CD8-positive, alpha-beta memory T cell (primary cell): ENCODE data around the gene FAM118A. TPM values are rescaled to one million over a fixed set of nuclear protein-coding genes. Genes with fewer than 3 reads are reported as not detected.
"Not testable (repeated sequence)": the region's sequence is repeated elsewhere in the genome, so short reads cannot be mapped to it uniquely, and the experiment has no call there.

ENCODE experiments used
- CTCF ChIA-PET: fragments of 350-600 bp; sonication (Branson Sonifier 250); formaldehyde crosslinking; loops from one replicate; lab custom pipeline; 2021; ENCODE audit warnings: antibody characterized with exemption; lab: Charles Lee
- POLR2A ChIA-PET: fragments of 350-600 bp; sonication (Branson Sonifier 250); formaldehyde crosslinking; loops from one replicate; lab custom pipeline; 2021; ENCODE audit warnings: antibody characterized with exemption; lab: Charles Lee
- DNase-seq, 5 donors: peaks; one replicate each; pipeline versions ENCODE4 v3.0.0 to v3.0.0-alpha.2; 2020 to 2022; ENCODE audit warnings: mixed read lengths in 1 of 5
- H3K27ac ChIP-seq: one replicate; pipeline ENCODE4 v1.7.0; 2013; ENCODE audit warnings: low read depth, mild to moderate bottlenecking, low read length, moderate library complexity
- H3K27me3 ChIP-seq: 2 replicates; pipeline ENCODE4 v1.7.0; 2013; ENCODE audit warnings: low read length, mild to moderate bottlenecking; ENCODE audit not compliant: insufficient read depth, poor library complexity, severe bottlenecking
- H3K36me3 ChIP-seq: 2 replicates; pipeline ENCODE4 v1.7.0; 2013; ENCODE audit warnings: mild to moderate bottlenecking, low read length, moderate library complexity; ENCODE audit not compliant: insufficient read depth
- H3K4me1 ChIP-seq: 2 replicates; pipeline ENCODE4 v1.7.0; 2013; ENCODE audit warnings: mild to moderate bottlenecking, low read length, moderate library complexity; ENCODE audit not compliant: insufficient read depth
- H3K4me3 ChIP-seq: 2 replicates; pipeline ENCODE4 v1.7.0; 2013; ENCODE audit warnings: mild to moderate bottlenecking, low read length
- H3K9me3 ChIP-seq: 2 replicates; pipeline ENCODE4 v1.7.0; 2013; ENCODE audit warnings: mild to moderate bottlenecking, low read length
- H3K27ac Mint-ChIP-seq, 8 donors: one replicate each; pipeline ENCODE4 v1.8.0; 2020 to 2021; ENCODE audit warnings: mixed read lengths in 8 of 8, mild to moderate bottlenecking in 6 of 8, inconsistent platforms in 3 of 8, moderate library complexity in 3 of 8
- H3K27me3 Mint-ChIP-seq, 2 donors: one replicate each; pipeline ENCODE4 v1.8.0; 2020 to 2021; ENCODE audit warnings: mixed read lengths in 2 of 2, mild to moderate bottlenecking in 1 of 2, moderate library complexity in 1 of 2
- H3K36me3 Mint-ChIP-seq, 3 donors: one replicate each; pipeline ENCODE4 v1.8.0; 2020 to 2021; ENCODE audit warnings: mixed read lengths in 3 of 3, inconsistent platforms in 1 of 3, mild to moderate bottlenecking in 1 of 3
- H3K4me1 Mint-ChIP-seq, 3 donors: one replicate each; pipeline ENCODE4 v1.8.0; 2020 to 2021; ENCODE audit warnings: mixed read lengths in 3 of 3, inconsistent platforms in 1 of 3, mild to moderate bottlenecking in 1 of 3
- H3K4me3 Mint-ChIP-seq, 7 donors: one replicate each; pipeline ENCODE4 v1.8.0; 2020 to 2021; ENCODE audit warnings: mixed read lengths in 7 of 7, mild to moderate bottlenecking in 6 of 7, moderate library complexity in 4 of 7, inconsistent platforms in 2 of 7
- H3K9me3 Mint-ChIP-seq, 5 donors: one replicate each; pipeline ENCODE4 v1.8.0; 2020 to 2022; ENCODE audit warnings: mixed read lengths in 5 of 5, mild to moderate bottlenecking in 3 of 5, moderate library complexity in 2 of 5, inconsistent platforms in 1 of 5
- polyA plus RNA-seq: library from polyadenylated mRNA; unstranded; fragments of 300-500 nt; fragmentation: Illumina TruSeq; gene quantifications from one replicate; pipeline ENCODE4 v1.2.3, GENCODE V29; 2021
- total RNA-seq, 2 experiments: library from RNA; stranded (reverse); gene quantifications; one replicate each; pipeline ENCODE4 v1.2.3, GENCODE V29; 2021

The FAM118A gene
- total and polyA plus RNA-seq, 3 experiments from 2014 or later: 27.8 to 28.4 (median 28.1) TPM

GRCh38 chr22:45321827-45322226 is 12.1 kb downstream of the FAM118A start:
- ChIA-PET POLR2A (no interaction called here), CTCF (no interaction called here)
- Mint-ChIP-seq H3K9me3 (no peaks in the 10 kb centered on the region), H3K27me3 (peaks cover 0 to 3% of the 10 kb centered on the region in 2 donors), H3K4me1 (peaks cover 38 to 78% (median 65%) of the 10 kb centered on the region in 3 donors), H3K27ac (peak overlapping the region; percentile 54 to 99 (median 76)), H3K4me3 (no peak overlapping the region), H3K36me3 (peaks cover 8 to 63% (median 14%) of the 10 kb centered on the region in 3 donors)
- H3K27ac ChIP-seq: no peak overlapping the region
- DNase-seq: no peak
- peaks cover 25% of the 10 kb centered on the region for H3K36me3 ChIP-seq
- H3K4me1 ChIP-seq: peaks cover 45% of the 10 kb centered on the region
- no peak overlapping the region for H3K4me3 ChIP-seq
- no peaks in the 10 kb centered on the region for H3K9me3 ChIP-seq
- no peaks in the 10 kb centered on the region for H3K27me3 ChIP-seq

DNA sequence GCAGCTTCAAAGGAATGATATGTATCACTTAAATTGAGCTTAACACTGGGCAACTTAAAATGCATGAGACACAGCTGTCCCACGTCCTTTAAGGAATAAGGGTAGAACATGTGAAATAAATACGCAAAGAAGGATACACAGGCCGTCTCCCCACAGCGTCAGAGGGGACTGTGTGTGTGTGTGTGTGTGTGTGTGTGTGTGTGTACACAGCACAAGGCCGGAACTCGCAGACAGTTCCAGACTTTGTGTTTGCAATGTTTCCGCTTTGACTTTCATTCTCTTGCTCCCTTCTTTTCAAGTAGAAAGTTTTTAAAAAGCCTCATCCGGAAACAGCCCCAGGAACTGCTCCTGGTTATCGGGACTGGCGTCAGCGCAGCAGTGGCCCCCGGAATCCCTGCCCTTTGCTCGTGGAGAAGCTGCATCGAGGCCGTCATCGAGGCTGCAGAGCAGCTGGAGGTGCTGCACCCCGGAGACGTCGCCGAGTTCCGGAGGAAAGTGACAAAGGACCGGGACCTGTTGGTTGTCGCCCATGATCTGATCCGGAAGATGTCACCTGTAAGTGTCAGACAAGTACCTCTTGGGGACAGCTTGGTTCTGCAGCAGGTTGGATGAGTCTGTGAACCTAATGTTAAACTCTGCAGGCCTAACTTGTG is 13.3 kb downstream of the FAM118A start:
- Mint-ChIP-seq H3K4me3 (peak overlapping the region in 2 of 7 donors; percentile 34 to 36), H3K36me3 (peaks cover 8 to 71% (median 16%) of the 10 kb centered on the region in 3 donors), H3K27me3 (peaks cover 0 to 3% of the 10 kb centered on the region in 2 donors), H3K9me3 (no peaks in the 10 kb centered on the region), H3K4me1 (peaks cover 34 to 66% (median 53%) of the 10 kb centered on the region in 3 donors), H3K27ac (peak overlapping the region in 7 of 8 donors; percentile 32 to 73 (median 46))
- DNase-seq: no peak
- no peak overlapping the region for H3K27ac ChIP-seq
- no peak overlapping the region for H3K4me3 ChIP-seq
- POLR2A ChIA-PET: no interaction called here
- H3K4me1 ChIP-seq: peaks cover 34% of the 10 kb centered on the region
- H3K36me3 ChIP-seq: peaks cover 25% of the 10 kb centered on the region
- no peaks in the 10 kb centered on the region for H3K9me3 ChIP-seq
- H3K27me3 ChIP-seq: no peaks in the 10 kb centered on the region
- CTCF ChIA-PET: interaction anchor here (1.1 kb wide), 1 partner anchor 48 kb away, joined by 3 read pairs; no protein-coding TSS in a partner anchor

- no peak overlapping the region for H3K27ac ChIP-seq
- H3K4me1 ChIP-seq: peaks cover 32% of the 10 kb centered on the region
- Mint-ChIP-seq H3K4me1 (peaks cover 27 to 59% (median 46%) of the 10 kb centered on the region in 3 donors), H3K9me3 (no peaks in the 10 kb centered on the region), H3K36me3 (peaks cover 8 to 74% (median 16%) of the 10 kb centered on the region in 3 donors), H3K27ac (peak overlapping the region in 5 of 8 donors; percentile 19 to 73 (median 66)), H3K27me3 (peaks cover 0 to 3% of the 10 kb centered on the region in 2 donors), H3K4me3 (peak overlapping the region in 1 of 7 donors; percentile 34)
- POLR2A ChIA-PET: no interaction called here
- H3K9me3 ChIP-seq: no peaks in the 10 kb centered on the region
- H3K36me3 ChIP-seq: peaks cover 25% of the 10 kb centered on the region
- CTCF ChIA-PET: interaction anchor here (1.1 kb wide), 1 partner anchor 47 kb away, joined by 3 read pairs; no protein-coding TSS in a partner anchor
- H3K4me3 ChIP-seq: no peak overlapping the region
- no peaks in the 10 kb centered on the region for H3K27me3 ChIP-seq
- no peak for DNase-seq
Observed at GRCh38 chr22:45323695-45324094, 14.0 kb downstream of the FAM118A start.

DNA sequence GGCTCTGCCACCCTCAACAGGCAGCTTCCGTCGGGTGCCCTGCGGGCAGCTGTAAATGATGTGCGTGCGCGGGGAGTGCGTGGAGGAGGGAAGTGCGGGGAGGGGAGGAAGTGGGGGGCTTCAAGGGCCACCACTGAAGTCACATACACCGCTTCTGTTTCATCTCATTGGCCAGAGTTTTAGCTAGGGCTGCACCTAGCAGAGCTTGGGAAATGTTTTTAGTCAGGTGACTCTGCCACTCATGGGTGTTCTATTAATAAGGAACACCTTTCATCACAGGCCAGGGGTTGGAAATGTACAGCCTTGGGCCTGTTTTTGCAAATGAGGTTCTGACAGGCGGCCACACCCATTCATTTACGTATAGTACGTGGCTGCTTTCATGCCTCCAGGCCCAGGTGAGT is 14.6 kb downstream of the FAM118A start:
- Mint-ChIP-seq H3K27ac (peak overlapping the region in 5 of 8 donors; percentile 14 to 71 (median 26)), H3K36me3 (peaks cover 8 to 77% (median 17%) of the 10 kb centered on the region in 3 donors), H3K4me1 (peaks cover 21 to 53% (median 40%) of the 10 kb centered on the region in 3 donors), H3K9me3 (no peaks in the 10 kb centered on the region), H3K27me3 (peaks cover 0 to 3% of the 10 kb centered on the region in 2 donors), H3K4me3 (peak overlapping the region in 1 of 7 donors; percentile 16)
- Histone ChIP-seq H3K27ac (no peak overlapping the region), H3K9me3 (no peaks in the 10 kb centered on the region), H3K27me3 (no peaks in the 10 kb centered on the region), H3K4me1 (peaks cover 26% of the 10 kb centered on the region), H3K4me3 (no peak overlapping the region), H3K36me3 (peaks cover 25% of the 10 kb centered on the region)
- ChIA-PET CTCF (interaction anchor here (1.1 kb wide), 1 partner anchor 47 kb away, joined by 3 read pairs; no protein-coding TSS in a partner anchor), POLR2A (no interaction called here)
- no peak for DNase-seq

GRCh38 chr22:45328261-45328660 is 18.5 kb downstream of the FAM118A start:
- H3K9me3 ChIP-seq, H3K27me3 Mint-ChIP-seq, H3K27me3 ChIP-seq, DNase-seq, H3K4me3 Mint-ChIP-seq, POLR2A ChIA-PET, H3K27ac ChIP-seq, H3K4me3 ChIP-seq, CTCF ChIA-PET, H3K9me3 Mint-ChIP-seq, H3K4me1 ChIP-seq: not testable (repeated sequence)
- H3K27ac Mint-ChIP-seq: peak overlapping the region in 1 of 8 donors; percentile 62
- H3K36me3 Mint-ChIP-seq: peaks cover 8 to 86% (median 29%) of the 10 kb centered on the region in 3 donors
- peaks cover 8 to 23% (median 16%) of the 10 kb centered on the region in 3 donors for H3K4me1 Mint-ChIP-seq
- peaks cover 14% of the 10 kb centered on the region for H3K36me3 ChIP-seq

- H3K4me3 Mint-ChIP-seq: no peak overlapping the region
- Histone ChIP-seq H3K27me3 (no peaks in the 10 kb centered on the region), H3K4me1 (no peaks in the 10 kb centered on the region), H3K36me3 (peaks cover 7% of the 10 kb centered on the region), H3K4me3 (no peak overlapping the region), H3K27ac (no peak overlapping the region), H3K9me3 (no peaks in the 10 kb centered on the region)
- ChIA-PET CTCF (no interaction called here), POLR2A (no interaction called here)
- H3K36me3 Mint-ChIP-seq: peaks cover 2 to 83% (median 23%) of the 10 kb centered on the region in 3 donors
- peaks cover 11 to 23% (median 13%) of the 10 kb centered on the region in 3 donors for H3K4me1 Mint-ChIP-seq
- H3K9me3 Mint-ChIP-seq: no peaks in the 10 kb centered on the region
- H3K27me3 Mint-ChIP-seq: peaks cover 0 to 3% of the 10 kb centered on the region in 2 donors
- peak overlapping the region in 3 of 8 donors; percentile 50 to 62 (median 54) for H3K27ac Mint-ChIP-seq
- no peak for DNase-seq
Observed at GRCh38 chr22:45328822-45329529, 19.2 kb downstream of the FAM118A start.

DNA sequence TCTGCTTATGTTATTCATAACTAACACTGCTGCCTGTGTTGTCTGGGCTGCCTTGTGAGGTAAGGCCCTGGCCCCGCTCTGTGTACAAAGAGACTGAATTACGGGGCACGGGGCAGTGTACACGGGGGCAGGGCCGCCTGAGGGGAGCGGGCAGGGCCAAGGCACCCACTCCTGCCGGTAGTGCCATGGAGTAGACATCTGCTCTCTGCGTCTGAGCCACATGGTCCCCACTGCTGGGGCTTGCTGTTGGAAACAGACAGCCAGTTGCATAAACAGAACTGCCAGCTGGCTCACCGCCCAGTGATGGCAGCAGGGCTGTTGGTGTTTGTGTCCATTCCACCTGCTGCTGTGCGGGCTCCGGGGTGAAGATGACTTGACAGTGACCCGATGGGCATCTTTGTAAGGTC is 19.8 kb downstream of the FAM118A start:
- no peaks in the 10 kb centered on the region for H3K9me3 Mint-ChIP-seq
- peaks cover 16 to 24% (median 17%) of the 10 kb centered on the region in 3 donors for H3K4me1 Mint-ChIP-seq
- POLR2A ChIA-PET: no interaction called here
- peaks cover 1% of the 10 kb centered on the region for H3K36me3 ChIP-seq
- H3K27ac Mint-ChIP-seq: peak overlapping the region in 4 of 8 donors; percentile 38 to 62 (median 51)
- H3K36me3 Mint-ChIP-seq: peaks cover 5 to 83% (median 20%) of the 10 kb centered on the region in 3 donors
- CTCF ChIA-PET: no interaction called here
- no peaks in the 10 kb centered on the region for H3K4me1 ChIP-seq
- no peaks in the 10 kb centered on the region for H3K9me3 ChIP-seq
- no peak for DNase-seq
- no peak overlapping the region for H3K27ac ChIP-seq
- H3K4me3 Mint-ChIP-seq: no peak overlapping the region
- H3K4me3 ChIP-seq: no peak overlapping the region
- H3K27me3 ChIP-seq: no peaks in the 10 kb centered on the region
- H3K27me3 Mint-ChIP-seq: peaks cover 0 to 3% of the 10 kb centered on the region in 2 donors

DNA sequence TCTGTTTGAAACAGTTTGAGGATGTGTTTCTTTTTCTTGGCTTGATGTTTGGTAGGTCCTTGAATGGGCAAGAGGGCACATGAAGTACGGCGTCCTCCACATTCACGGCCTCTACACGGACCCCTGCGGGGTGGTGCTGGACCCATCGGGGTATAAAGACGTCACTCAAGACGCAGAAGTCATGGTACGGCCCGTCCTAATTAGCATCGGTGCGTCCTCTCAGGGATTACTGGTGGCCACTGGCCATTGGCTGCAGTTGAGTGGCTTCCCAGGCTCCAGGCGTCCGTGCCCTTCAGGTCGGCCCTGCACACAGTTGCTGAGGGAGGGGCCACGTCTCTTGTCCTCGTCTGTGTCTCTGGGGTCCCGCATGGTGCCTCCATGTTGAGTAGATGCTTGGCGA is 20.8 kb downstream of the FAM118A start:
- Histone ChIP-seq H3K27ac (no peak overlapping the region), H3K4me3 (no peak overlapping the region), H3K36me3 (peaks cover 6% of the 10 kb centered on the region), H3K27me3 (no peaks in the 10 kb centered on the region), H3K9me3 (no peaks in the 10 kb centered on the region), H3K4me1 (no peaks in the 10 kb centered on the region)
- ChIA-PET CTCF (no interaction called here), POLR2A (no interaction called here)
- DNase-seq: no peak
- Mint-ChIP-seq H3K27ac (peak overlapping the region in 1 of 8 donors; percentile 36), H3K4me1 (peaks cover 10 to 25% (median 13%) of the 10 kb centered on the region in 3 donors), H3K9me3 (no peaks in the 10 kb centered on the region), H3K4me3 (no peak overlapping the region), H3K27me3 (no peaks in the 10 kb centered on the region), H3K36me3 (peaks cover 9 to 84% (median 22%) of the 10 kb centered on the region in 3 donors)
